ENCODE measurements around the gene LEF1. TPM values are rescaled to one million over a fixed set of nuclear protein-coding genes. Genes with fewer than 3 reads are reported as not detected.

LEF1 gene
- total and polyA plus RNA-seq, 2 experiments from 2014 or later = 0.50 to 0.73 TPM

- peaks cover 74% of the 10 kb centered on the region for H3K27me3 Mint-ChIP-seq (ENCODE audit: insufficient read depth, low read depth, poor library complexity)
- peaks cover 97% of the 10 kb centered on the region for H3K27me3 ChIP-seq (ENCODE audit: insufficient read depth)
- peak overlapping the region; percentile 74 for H2AFZ ChIP-seq
Measured at GRCh38 chr4:108172753-108173598, 4.2 kb upstream of the LEF1 start.

More at GRCh38 chr4:108172753-108173598, 4.2 kb upstream of the LEF1 start:
- Mint-ChIP-seq H3K4me3 (peak overlapping the region; percentile 75), H3K9me3 (peaks cover 3% of the 10 kb centered on the region; the same call in 1 of the 3 replicates), H3K36me3 (ENCODE audit: low read depth) (no peaks in the 10 kb centered on the region), H3K27ac (no peak overlapping the region), H3K4me1 (peaks cover 33% of the 10 kb centered on the region)
- H3K36me3 ChIP-seq (ENCODE audit: insufficient read depth) = no peaks in the 10 kb centered on the region
- no peak for TF ChIP-seq POLR2AphosphoS5 (IDR thresholded peaks at IDR 0.05; ENCODE audit: low read depth)
- TF ChIP-seq ETS1 (IDR thresholded peaks at IDR 0.05) = no peak
- TF ChIP-seq STAT1 (IDR thresholded peaks at IDR 0.05; ENCODE audit: unreplicated experiment) = no peak
- TF ChIP-seq ZNF331 (CRISPR knock-in tag; IDR thresholded peaks at IDR 0.05; ENCODE audit: low read depth) = no peak
- TF ChIP-seq ZNF462 (CRISPR knock-in tag; IDR thresholded peaks at IDR 0.05) = no peak
- TF ChIP-seq JUNB (IDR thresholded peaks at IDR 0.05; ENCODE audit: unreplicated experiment) = no peak
- no peak for TF ChIP-seq CTCF (conservative IDR thresholded peaks at IDR 0.05; ENCODE audit: low read depth in 2 of 2)
- TF ChIP-seq CREB1 (CRISPR knock-in tag; IDR thresholded peaks at IDR 0.05; ENCODE audit: low read depth) = no peak
- TF ChIP-seq EZH2phosphoT487 (IDR thresholded peaks at IDR 0.05; ENCODE audit: unreplicated experiment) = no peak
- TF ChIP-seq NANOG (IDR thresholded peaks at IDR 0.05; ENCODE audit: borderline replicate concordance) = no peak
- no peaks in the 10 kb centered on the region for H3K9me2 ChIP-seq (ENCODE audit: insufficient read depth)
- ATAC-seq (peak; percentile 24), DNase-seq (ENCODE audit: low spot score) (peak; percentile 58)
- H4K20me1 ChIP-seq (replicated peaks; ENCODE audit: insufficient read depth) = peaks cover 23% of the 10 kb centered on the region
- H3K27ac ChIP-seq (ENCODE audit: low read depth) = no peak overlapping the region
- peaks cover 37% of the 10 kb centered on the region for H3K4me1 ChIP-seq (ENCODE audit: insufficient read depth)
- peak overlapping the region; percentile 58 for H3K4me3 ChIP-seq
- no peaks in the 10 kb centered on the region for H3K79me2 ChIP-seq (replicated peaks; ENCODE audit: insufficient read depth)
- peak overlapping the region; percentile 96 for H3K4me2 ChIP-seq
- H3F3A ChIP-seq (replicated peaks; ENCODE audit: low read depth) = peaks cover 36% of the 10 kb centered on the region

All from GM23338 (cell line).